ENCODE measurements around the gene MAP3K6. TPM values are rescaled to one million over a fixed set of nuclear protein-coding genes. Genes with fewer than 3 reads are reported as not detected.

MAP3K6 gene
- total RNA-seq, 4 donors from 2014 or later: 31.1 to 64.3 (median 54.3) TPM

DNA sequence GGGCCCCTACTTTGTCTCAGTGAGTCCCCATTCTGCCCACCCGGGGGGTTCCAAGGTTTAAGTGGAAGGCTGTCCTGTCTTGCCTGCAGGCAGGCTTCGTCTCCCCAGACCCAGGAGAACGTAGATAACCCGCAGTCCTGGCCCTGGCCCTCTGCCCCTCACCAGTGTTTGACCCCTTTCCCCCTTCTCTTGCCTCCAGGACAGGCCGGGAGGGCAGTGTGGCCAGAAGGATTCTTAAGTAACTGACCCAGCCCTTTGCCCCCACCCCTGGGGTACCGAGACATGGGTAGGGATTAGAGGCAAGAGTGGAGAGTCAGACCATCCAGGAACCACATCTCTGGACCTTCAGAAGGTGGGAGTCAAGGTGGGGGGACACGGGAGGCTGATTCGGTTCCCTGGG lies 36.0 kb downstream of the MAP3K6 start:
- TF ChIP-seq POLR2A (IDR thresholded peaks at IDR 0.05) (no peak), CTCF (IDR thresholded peaks at IDR 0.05) (no peak), POLR2AphosphoS5 (IDR thresholded peaks at IDR 0.05) (no peak), EP300 (IDR thresholded peaks at IDR 0.05) (no peak)
- peaks cover 0 to 96% of the 10 kb centered on the region in 2 donors for H3K36me3 ChIP-seq
- 50 to 100% methylated on average over 1 of the region's 8 CpGs for WGBS, 2 donors (ENCODE audit: low coverage in 1 of 2)
- ATAC-seq: no peak
- no peaks in the 10 kb centered on the region for H3K27me3 ChIP-seq
- H3K9me3 ChIP-seq: no peaks in the 10 kb centered on the region
- no peak overlapping the region for H3K4me3 ChIP-seq
- no peak overlapping the region for H3K27ac ChIP-seq
- peaks cover 0 to 45% (median 0%) of the 10 kb centered on the region in 3 donors for H3K4me1 ChIP-seq

GRCh38 chr1:27327964-27328363 lies 38.8 kb downstream of the MAP3K6 start:
- no peak for ATAC-seq
- no peak overlapping the region for H3K4me3 ChIP-seq
- peaks cover 0 to 87% of the 10 kb centered on the region in 2 donors for H3K36me3 ChIP-seq
- H3K27ac ChIP-seq: no peak overlapping the region
- peaks cover 0 to 71% (median 11%) of the 10 kb centered on the region in 3 donors for H3K4me1 ChIP-seq
- no peaks in the 10 kb centered on the region for H3K9me3 ChIP-seq
- no peak for TF ChIP-seq POLR2A (IDR thresholded peaks at IDR 0.05)
- TF ChIP-seq POLR2AphosphoS5 (IDR thresholded peaks at IDR 0.05): no peak
- TF ChIP-seq EP300 (IDR thresholded peaks at IDR 0.05): no peak
- no peak for TF ChIP-seq CTCF (IDR thresholded peaks at IDR 0.05)
- 70 to 71% methylated on average over 3 to 5 of the region's 5 CpGs for WGBS, 2 donors (ENCODE audit: low coverage in 1 of 2)
- H3K27me3 ChIP-seq: no peaks in the 10 kb centered on the region

- no peak for ATAC-seq
- WGBS, 2 donors (ENCODE audit: low coverage in 1 of 2): 90% methylated on average over 2 to 4 of the region's 15 CpGs
- peaks cover 0 to 60% of the 10 kb centered on the region in 2 donors for H3K36me3 ChIP-seq
- H3K9me3 ChIP-seq: no peaks in the 10 kb centered on the region
- TF ChIP-seq EP300 (IDR thresholded peaks at IDR 0.05) (no peak), POLR2A (IDR thresholded peaks at IDR 0.05) (no peak), CTCF (IDR thresholded peaks at IDR 0.05) (no peak), POLR2AphosphoS5 (IDR thresholded peaks at IDR 0.05) (no peak)
- peaks cover 0 to 74% (median 13%) of the 10 kb centered on the region in 3 donors for H3K4me1 ChIP-seq
- H3K4me3 ChIP-seq: no peak overlapping the region
- H3K27me3 ChIP-seq: no peaks in the 10 kb centered on the region
- no peak overlapping the region for H3K27ac ChIP-seq
Observed at GRCh38 chr1:27325286-27325685, 41.5 kb downstream of the MAP3K6 start.

- Histone ChIP-seq H3K4me1 (peaks cover 0 to 58% (median 13%) of the 10 kb centered on the region in 3 donors), H3K27ac (peak overlapping the region; percentile 70 to 92 (median 90)), H3K27me3 (no peaks in the 10 kb centered on the region), H3K4me3 (peak overlapping the region; percentile 81 to 83), H3K9me3 (no peaks in the 10 kb centered on the region), H3K36me3 (peaks cover 0 to 38% of the 10 kb centered on the region in 2 donors)
- WGBS, 2 donors (ENCODE audit: low coverage in 1 of 2): 23 to 34% methylated on average over 4 to 6 of the region's 10 CpGs
- TF ChIP-seq POLR2AphosphoS5 (IDR thresholded peaks at IDR 0.05) (no peak), CTCF (IDR thresholded peaks at IDR 0.05) (no peak), EP300 (IDR thresholded peaks at IDR 0.05) (no peak), POLR2A (IDR thresholded peaks at IDR 0.05) (no peak)
- no peak for ATAC-seq
Observed at GRCh38 chr1:27322569-27323240, 44.1 kb downstream of the MAP3K6 start.
